Esophagus (tissue), 2 donors: Measurements from ENCODE around the gene CRTC1. TPM values are rescaled to one million over a fixed set of nuclear protein-coding genes. Genes with fewer than 3 reads are reported as not detected.
"Not testable (repeated sequence)": the region's sequence is repeated elsewhere in the genome, so short reads cannot be mapped to it uniquely, and the experiment has no call there.

Experiments
- H3K27ac ChIP-seq, 2 donors: one replicate each; pipeline ENCODE4 v1.5.1; 2013; ENCODE audit warnings: low read depth in 2 of 2, mild to moderate bottlenecking in 2 of 2, inconsistent platforms in 1 of 2, low read length in 1 of 2, moderate library complexity in 1 of 2
- H3K27me3 ChIP-seq, 2 donors: one replicate each; pipeline ENCODE4 v1.6.1; 2013; ENCODE audit warnings: low read length in 2 of 2, control low read depth in 1 of 2, mild to moderate bottlenecking in 1 of 2; ENCODE audit not compliant: insufficient read depth in 2 of 2, control insufficient read depth in 1 of 2
- H3K36me3 ChIP-seq, 2 donors: one replicate each; pipeline ENCODE4 v1.6.1; 2013; ENCODE audit warnings: low read length in 1 of 2; ENCODE audit not compliant: control insufficient read depth in 2 of 2, insufficient read depth in 2 of 2
- H3K4me1 ChIP-seq, 2 donors: one replicate each; pipeline ENCODE4 v1.6.1; 2013; ENCODE audit warnings: low read length in 1 of 2; ENCODE audit not compliant: control insufficient read depth in 2 of 2, insufficient read depth in 2 of 2
- H3K4me3 ChIP-seq, 2 donors: one replicate each; pipeline ENCODE4 v1.5.1; 2013; ENCODE audit warnings: low read length in 2 of 2, mild to moderate bottlenecking in 2 of 2, low read depth in 1 of 2, moderate library complexity in 1 of 2
- H3K9me3 ChIP-seq, 2 donors: one replicate each; pipeline ENCODE4 v1.6.1; 2013; ENCODE audit warnings: mild to moderate bottlenecking in 2 of 2, low read depth in 1 of 2, low read length in 1 of 2, moderate library complexity in 1 of 2; ENCODE audit not compliant: control insufficient read depth in 2 of 2, insufficient read depth in 1 of 2
- WGBS, 2 donors: extraction: QIAGEN DNeasy Blood & Tissue Kit; methylation state at CpG; one replicate each; pipeline ENCODE4 v1.1.7; 2013; 5-methylcytosine and 5-hydroxymethylcytosine counted together
- polyA plus RNA-seq, 2 donors: library from polyadenylated mRNA; stranded (reverse); fragments of 200-250 nt; gene quantifications; one replicate each; pipeline ENCODE4 v1.2.3, GENCODE V29; 2013
- donor health status: healthy with polysubstance abuse.
- donor health status: Bipolar disorder and iron deficiency.

The CRTC1 gene
- polyA plus RNA-seq, 2 donors = 2.1 to 4.0 TPM

DNA sequence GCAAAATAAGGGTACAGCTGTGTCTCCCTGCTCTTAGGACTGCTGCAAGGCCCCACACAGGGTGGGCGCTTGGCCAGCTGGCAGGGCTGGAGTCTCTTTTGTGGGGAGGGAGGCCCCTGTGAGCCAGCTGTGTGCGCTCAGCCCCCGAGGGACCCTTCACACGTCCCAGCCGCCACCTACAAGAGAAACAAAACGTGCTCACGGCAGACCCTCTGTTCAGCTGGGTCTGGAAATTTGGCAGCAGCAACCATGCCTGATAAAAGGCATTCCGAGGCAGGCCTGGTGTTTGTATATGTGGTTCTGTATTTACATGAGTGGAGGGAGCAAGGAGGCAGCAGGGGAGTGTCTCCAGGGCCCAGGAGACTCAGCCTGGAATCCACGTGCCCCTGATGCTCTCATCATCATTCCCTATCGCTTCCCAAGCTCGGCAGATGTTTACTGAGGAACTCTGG, 49.7 kb downstream of the CRTC1 start:
- H3K27me3 ChIP-seq = no peaks in the 10 kb centered on the region
- 53 to 59% methylated on average over 11 of the region's 11 CpGs for WGBS, 2 donors
- no peak overlapping the region for H3K4me3 ChIP-seq
- no peaks in the 10 kb centered on the region for H3K9me3 ChIP-seq
- H3K4me1 ChIP-seq = peaks cover 0 to 2% of the 10 kb centered on the region in 2 donors
- H3K27ac ChIP-seq = no peak overlapping the region
- H3K36me3 ChIP-seq = peaks cover 0 to 1% of the 10 kb centered on the region in 2 donors

DNA sequence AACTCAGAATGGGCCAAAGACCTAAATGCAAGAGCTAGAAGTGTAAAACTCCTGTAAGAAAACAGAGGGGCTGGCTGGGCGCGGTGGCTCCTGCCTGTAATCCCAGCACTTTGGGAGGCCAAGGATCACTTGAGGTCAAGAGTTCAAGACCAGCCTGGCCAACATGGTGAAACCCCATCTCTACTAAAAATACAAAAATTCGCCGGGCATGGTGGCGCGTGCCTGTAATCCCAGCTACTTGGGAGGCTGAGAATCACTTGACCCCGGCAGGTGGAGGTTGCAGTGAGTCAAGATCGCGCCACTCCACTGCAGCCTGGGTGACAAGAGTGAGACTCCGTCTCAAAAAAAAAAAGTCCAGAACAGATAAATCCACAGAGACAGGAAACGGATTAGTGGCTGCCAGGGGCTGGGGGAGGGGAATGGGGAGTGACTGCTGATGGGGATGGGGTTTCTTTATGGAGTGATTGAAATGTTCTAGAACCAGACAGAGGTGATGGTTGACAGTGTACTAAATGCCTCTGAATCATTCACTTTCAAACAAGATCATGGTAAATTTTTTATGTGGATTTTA, 50.4 kb downstream of the CRTC1 start:
- H3K9me3 ChIP-seq, H3K27ac ChIP-seq: not testable (repeated sequence)
- WGBS, 2 donors = 90% methylated on average over 11 of the region's 11 CpGs

DNA sequence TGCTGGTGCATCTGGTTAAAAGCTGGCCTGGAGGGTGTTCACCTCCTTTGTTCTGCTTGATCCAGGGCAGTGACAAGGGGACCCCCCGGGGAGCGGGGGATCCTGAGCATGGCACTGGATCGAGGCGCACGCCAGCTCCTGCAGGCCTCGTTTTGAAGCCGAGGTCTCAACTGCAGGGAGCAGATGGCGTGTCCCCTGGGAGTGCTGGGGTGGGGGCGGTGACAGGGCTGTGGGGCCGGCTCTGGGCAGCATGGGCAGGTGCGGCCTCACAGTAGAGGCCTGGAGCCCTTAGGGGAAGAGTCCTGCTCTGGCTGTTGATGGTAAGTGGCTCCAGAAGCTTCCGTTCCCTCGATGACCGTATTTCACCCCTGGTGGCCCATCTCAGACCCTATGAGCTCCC, 51.8 kb downstream of the CRTC1 start:
- Histone ChIP-seq H3K36me3 (peaks cover 0 to 4% of the 10 kb centered on the region in 2 donors), H3K4me1 (peaks cover 0 to 2% of the 10 kb centered on the region in 2 donors)
- 89 to 94% methylated on average over 14 of the region's 14 CpGs for WGBS, 2 donors

More for the DNA sequence above, 50.4 kb downstream of the CRTC1 start:
- H3K4me3 ChIP-seq, H3K36me3 ChIP-seq, H3K4me1 ChIP-seq, H3K27me3 ChIP-seq: not testable (repeated sequence)

DNA sequence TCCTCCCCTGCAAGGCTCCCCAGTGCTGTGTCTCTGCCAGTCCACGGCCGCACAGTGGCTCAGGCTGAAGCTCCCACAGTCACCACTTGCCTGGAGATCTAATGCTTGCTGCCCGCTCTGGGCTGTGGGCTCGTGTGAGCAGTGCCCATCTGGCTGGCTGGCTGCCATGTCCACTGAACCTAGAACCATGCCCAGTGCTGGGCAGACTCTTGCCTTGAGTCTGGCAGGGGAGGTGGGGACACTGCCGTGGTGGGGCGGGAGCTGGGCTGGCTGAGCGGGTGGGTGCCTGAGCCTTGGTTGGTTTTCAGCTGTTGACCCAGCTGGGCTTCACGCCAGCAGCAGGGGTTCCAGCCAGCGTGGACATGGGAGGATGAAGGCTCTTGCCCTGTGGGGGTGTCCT, 52.3 kb downstream of the CRTC1 start:
- WGBS, 2 donors = 74 to 88% methylated on average over 7 to 9 of the region's 9 CpGs
- H3K4me1 ChIP-seq = peaks cover 0 to 2% of the 10 kb centered on the region in 2 donors

More for the DNA sequence above, 51.8 kb downstream of the CRTC1 start:
- Histone ChIP-seq H3K4me3 (no peak overlapping the region), H3K27me3 (no peaks in the 10 kb centered on the region), H3K27ac (no peak overlapping the region), H3K9me3 (no peaks in the 10 kb centered on the region)

DNA sequence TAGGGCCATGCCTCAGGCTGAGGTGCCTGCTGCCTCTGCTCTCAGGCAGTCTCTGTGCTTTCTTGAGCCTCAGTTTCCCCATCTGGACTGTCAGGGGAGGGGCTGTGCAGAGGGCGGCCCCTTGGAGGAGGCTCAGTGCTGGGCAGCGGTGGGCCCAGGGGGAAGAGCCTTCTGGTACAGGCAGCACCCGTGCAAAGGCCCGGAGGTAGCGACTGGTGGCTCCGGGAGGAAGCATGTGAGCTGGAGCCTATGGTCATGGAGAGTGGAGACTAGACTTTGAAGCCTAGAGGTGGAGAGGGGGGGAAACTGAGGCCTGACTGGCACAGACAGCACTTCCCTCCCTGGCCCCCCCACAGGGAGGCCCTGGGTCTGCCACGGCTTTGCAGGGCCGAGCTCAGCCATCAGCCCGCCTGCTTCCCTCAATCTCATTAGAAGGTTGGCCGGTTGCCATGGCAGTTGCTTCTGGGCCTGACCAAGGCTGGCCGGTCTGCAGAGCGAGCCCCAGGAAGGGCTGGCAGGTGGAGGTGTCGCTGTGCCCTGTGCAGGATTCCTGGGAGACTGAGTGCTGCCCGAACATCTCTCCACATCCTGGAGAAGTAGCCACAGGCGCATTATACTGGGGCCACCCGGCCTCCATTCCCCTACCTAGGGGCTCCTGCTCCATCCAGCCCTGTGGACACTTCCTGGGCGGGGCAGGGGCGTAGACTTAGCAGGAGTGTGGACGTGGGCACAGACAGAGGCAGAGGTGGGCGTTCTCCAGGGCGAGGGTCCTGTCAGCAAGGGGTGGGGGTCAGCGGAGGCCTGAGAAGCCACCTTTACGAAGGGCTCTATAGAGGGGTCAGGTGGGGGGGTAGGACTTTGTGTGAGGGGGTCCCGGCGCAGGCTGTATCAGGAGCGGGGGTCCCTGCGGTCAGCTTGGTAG, 53.2 kb downstream of the CRTC1 start:
- peaks cover 0 to 3% of the 10 kb centered on the region in 2 donors for H3K36me3 ChIP-seq
- no peaks in the 10 kb centered on the region for H3K27me3 ChIP-seq
- H3K27ac ChIP-seq = no peak overlapping the region
- WGBS, 2 donors = 81 to 89% methylated on average over 27 of the region's 27 CpGs
- H3K9me3 ChIP-seq = no peaks in the 10 kb centered on the region
- no peak overlapping the region for H3K4me3 ChIP-seq
- peaks cover 3 to 4% of the 10 kb centered on the region in 2 donors for H3K4me1 ChIP-seq

More for the DNA sequence above, 52.3 kb downstream of the CRTC1 start:
- H3K36me3 ChIP-seq = peaks cover 0 to 4% of the 10 kb centered on the region in 2 donors
- H3K27me3 ChIP-seq = no peaks in the 10 kb centered on the region
- H3K4me3 ChIP-seq = no peak overlapping the region
- H3K9me3 ChIP-seq = no peaks in the 10 kb centered on the region
- H3K27ac ChIP-seq = no peak overlapping the region

DNA sequence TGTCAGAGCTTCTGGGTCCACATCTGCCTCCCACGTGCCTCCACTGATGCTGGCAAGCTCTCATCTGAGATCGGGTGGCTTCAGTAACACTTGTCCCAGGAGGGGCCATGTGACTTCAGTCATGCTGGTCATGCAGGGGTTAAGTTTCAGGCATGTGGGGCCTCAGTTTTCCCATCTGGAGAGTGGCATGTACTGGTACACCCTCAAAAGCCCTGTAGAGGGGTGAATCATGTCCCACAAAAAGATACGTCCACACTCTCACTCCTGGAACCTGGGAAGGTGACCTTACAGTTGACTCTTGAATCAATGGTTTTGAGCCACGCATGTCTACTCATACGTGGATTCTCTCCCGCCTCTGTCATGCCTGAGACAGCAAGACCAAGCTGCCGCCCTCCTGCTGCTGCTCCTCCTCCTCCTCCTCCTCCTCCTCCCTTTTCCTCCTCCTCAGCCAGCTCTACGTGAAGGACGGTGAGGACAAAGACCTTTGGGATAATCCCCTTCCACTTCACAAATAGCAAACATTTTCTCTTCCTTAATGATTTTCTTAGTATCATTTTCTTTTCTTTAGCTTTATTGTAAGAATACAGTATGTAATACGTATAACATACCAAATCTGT, 54.0 kb downstream of the CRTC1 start:
- Histone ChIP-seq H3K4me3 (no peak overlapping the region), H3K9me3 (no peaks in the 10 kb centered on the region), H3K27me3 (no peaks in the 10 kb centered on the region), H3K27ac (no peak overlapping the region), H3K36me3 (peaks cover 0 to 3% of the 10 kb centered on the region in 2 donors), H3K4me1 (peaks cover 3 to 9% of the 10 kb centered on the region in 2 donors)
- 69 to 78% methylated on average over 10 of the region's 10 CpGs for WGBS, 2 donors

DNA sequence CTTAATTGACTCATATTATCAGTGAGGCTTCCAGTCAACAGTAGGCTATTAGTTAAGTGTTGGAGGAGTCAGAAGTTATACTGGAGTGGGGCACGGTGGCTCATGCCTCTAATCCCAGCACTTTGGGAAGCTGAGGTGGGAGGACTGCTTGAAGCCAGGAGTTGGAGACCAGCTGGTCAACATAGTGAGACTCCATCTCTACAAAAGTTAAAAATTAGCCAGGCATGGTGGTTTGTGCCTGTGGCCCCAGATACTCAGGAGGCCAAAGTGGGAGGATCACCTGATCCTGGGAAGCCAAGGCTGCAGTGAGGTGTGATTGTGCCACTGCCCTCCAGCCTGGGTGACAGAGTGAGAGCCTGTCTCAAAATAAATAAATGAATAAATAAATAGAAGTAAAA, 54.5 kb downstream of the CRTC1 start:
- no peak overlapping the region for H3K4me3 ChIP-seq
- H3K9me3 ChIP-seq = no peaks in the 10 kb centered on the region
- no peak overlapping the region for H3K27ac ChIP-seq
- H3K36me3 ChIP-seq = peaks cover 0 to 3% of the 10 kb centered on the region in 2 donors
- WGBS, 2 donors = 73 to 93% methylated on average over 1 of the region's 1 CpG
- no peaks in the 10 kb centered on the region for H3K27me3 ChIP-seq
- peaks cover 6 to 14% of the 10 kb centered on the region in 2 donors for H3K4me1 ChIP-seq

DNA sequence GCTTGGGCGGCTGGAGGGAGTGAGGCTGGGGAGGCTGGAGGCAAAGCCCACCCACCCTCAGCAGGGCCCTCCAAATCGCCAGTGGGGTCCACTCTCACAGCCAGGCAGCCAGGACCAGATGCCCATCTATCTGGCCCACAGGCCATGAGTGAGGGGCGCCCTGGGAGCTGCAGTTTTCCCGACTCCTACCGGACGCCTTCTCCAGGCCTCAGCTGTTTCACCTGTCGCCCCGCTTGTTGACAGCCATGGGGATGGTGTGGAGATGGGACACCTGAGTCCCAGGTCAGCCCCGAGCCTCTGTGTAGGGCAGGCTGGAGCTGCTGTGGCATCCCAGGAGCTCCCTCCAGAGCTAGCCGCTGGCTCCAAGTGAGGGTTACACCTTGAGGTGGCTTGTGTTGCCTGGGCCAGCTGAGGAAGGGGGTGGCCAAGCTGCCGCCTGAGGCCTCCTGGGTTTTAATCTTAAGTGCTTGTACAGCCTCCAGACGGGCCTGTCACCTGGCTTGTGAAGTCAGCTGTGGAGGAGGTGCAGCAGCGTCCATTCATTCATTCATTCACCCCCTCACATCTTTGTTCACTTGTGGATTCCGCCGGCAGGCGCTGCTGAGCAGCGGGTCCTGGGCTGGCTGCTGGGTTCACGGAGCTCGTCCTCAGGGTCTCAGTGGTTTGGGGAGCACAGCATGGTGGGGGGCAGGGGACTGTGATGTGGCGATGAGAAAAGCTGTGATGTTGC, 55.6 kb downstream of the CRTC1 start:
- Histone ChIP-seq H3K4me3 (no peak overlapping the region), H3K27ac (no peak overlapping the region), H3K4me1 (peaks cover 6 to 15% of the 10 kb centered on the region in 2 donors), H3K27me3 (no peaks in the 10 kb centered on the region), H3K9me3 (no peaks in the 10 kb centered on the region), H3K36me3 (peaks cover 0 to 3% of the 10 kb centered on the region in 2 donors)
- 94 to 95% methylated on average over 20 of the region's 20 CpGs for WGBS, 2 donors
